ENCODE data around the gene BEGAIN. TPM values are rescaled to one million over a fixed set of nuclear protein-coding genes. Genes with fewer than 3 reads are reported as not detected.

BEGAIN gene
- polyA plus RNA-seq, 4 donors, result 1.2 to 3.6 (median 1.8) TPM

GRCh38 chr14:100616854-100617409, 29.7 kb upstream of the BEGAIN start:
- DNase-seq (ENCODE audit: low read depth in 4 of 4, low spot score in 3 of 4), result no peak

GRCh38 chr14:100615736-100616695, 28.8 kb upstream of the BEGAIN start:
- DNase-seq (ENCODE audit: low read depth in 4 of 4, low spot score in 3 of 4), result no peak

GRCh38 chr14:100614803-100615202, 27.6 kb upstream of the BEGAIN start:
- no peak for DNase-seq (ENCODE audit: low read depth in 4 of 4, low spot score in 3 of 4)

GRCh38 chr14:100612986-100613385, 25.8 kb upstream of the BEGAIN start:
- DNase-seq (ENCODE audit: low read depth in 4 of 4, low spot score in 3 of 4), result no peak

GRCh38 chr14:100611811-100612480, 24.7 kb upstream of the BEGAIN start:
- no peak for DNase-seq (ENCODE audit: low read depth in 4 of 4, low spot score in 3 of 4)

GRCh38 chr14:100610511-100611217, 23.4 kb upstream of the BEGAIN start:
- no peak for DNase-seq (ENCODE audit: low read depth in 4 of 4, low spot score in 3 of 4)

GRCh38 chr14:100609941-100610391, 22.7 kb upstream of the BEGAIN start:
- DNase-seq (ENCODE audit: low read depth in 4 of 4, low spot score in 3 of 4), result no peak

- DNase-seq (ENCODE audit: low read depth in 4 of 4, low spot score in 3 of 4), result no peak
These were observed 22.2 kb upstream of the BEGAIN start for GRCh38 chr14:100609331-100609870.

- no peak for DNase-seq (ENCODE audit: low read depth in 4 of 4, low spot score in 3 of 4)
These were observed 21.5 kb upstream of the BEGAIN start for GRCh38 chr14:100608586-100609330.

GRCh38 chr14:100608064-100608463, 20.8 kb upstream of the BEGAIN start:
- no peak for DNase-seq (ENCODE audit: low read depth in 4 of 4, low spot score in 3 of 4)

GRCh38 chr14:100607611-100607956, 20.4 kb upstream of the BEGAIN start:
- no peak for DNase-seq (ENCODE audit: low read depth in 4 of 4, low spot score in 3 of 4)

GRCh38 chr14:100606687-100607610, 19.7 kb upstream of the BEGAIN start:
- DNase-seq (ENCODE audit: low read depth in 4 of 4, low spot score in 3 of 4), result no peak

- DNase-seq (ENCODE audit: low read depth in 4 of 4, low spot score in 3 of 4), result no peak
These were observed 18.8 kb upstream of the BEGAIN start for GRCh38 chr14:100605706-100606686.

GRCh38 chr14:100605230-100605629, 18.0 kb upstream of the BEGAIN start:
- no peak for DNase-seq (ENCODE audit: low read depth in 4 of 4, low spot score in 3 of 4)

GRCh38 chr14:100604709-100605108, 17.5 kb upstream of the BEGAIN start:
- no peak for DNase-seq (ENCODE audit: low read depth in 4 of 4, low spot score in 3 of 4)

- no peak for DNase-seq (ENCODE audit: low read depth in 4 of 4, low spot score in 3 of 4)
These were observed 16.9 kb upstream of the BEGAIN start for GRCh38 chr14:100604121-100604501.

- DNase-seq (ENCODE audit: low read depth in 4 of 4, low spot score in 3 of 4), result no peak
These were observed 16.3 kb upstream of the BEGAIN start for GRCh38 chr14:100603341-100604120.
